SU-DHL-6 (cell line): ENCODE measurements around the gene CCNY.

Source experiments
- H2AFZ ChIP-seq: fragments of 200-600 bp; sonication (generic); 2 replicates; pipeline ENCODE4 v1.6.1; 2014; ENCODE audit warnings: low read depth, mild to moderate bottlenecking, moderate library complexity, mixed read lengths, antibody characterized with exemption, low read length; ENCODE audit not compliant: severe bottlenecking
- H3F3A ChIP-seq: fragments of 200-600 bp; shearing (Covaris generic); 2 replicates; pipeline ENCODE4 v1.6.0; 2016; ENCODE audit warnings: antibody characterized with exemption, mild to moderate bottlenecking; ENCODE audit not compliant: insufficient read depth
- H3K27ac ChIP-seq: fragments of 200-600 bp; sonication (generic); 2 replicates; pipeline ENCODE4 v1.5.1; 2016; ENCODE audit warnings: low read depth, mild to moderate bottlenecking, low read length, moderate library complexity, mixed read lengths
- H3K27me3 ChIP-seq: fragments of 200-600 bp; sonication (generic), shearing (Covaris generic); 2 replicates; pipeline ENCODE4 v1.6.0; 2014; ENCODE audit warnings: mild to moderate bottlenecking, low read length
- H3K36me3 ChIP-seq: fragments of 200-600 bp; sonication (generic); 2 replicates; pipeline ENCODE4 v1.6.1; 2014; ENCODE audit warnings: mild to moderate bottlenecking, low read length, mixed read lengths
- H3K4me2 ChIP-seq: fragments of 300-600, 200-600 bp; shearing (Covaris generic), sonication (generic); 2 replicates; pipeline ENCODE4 v1.6.0; 2014; ENCODE audit warnings: low read length, low read depth, mild to moderate bottlenecking; ENCODE audit not compliant: poor library complexity, severe bottlenecking
- H3K4me3 ChIP-seq: fragments of 200-600 bp; sonication (generic); 2 replicates; pipeline ENCODE4 v1.5.1; 2014; ENCODE audit warnings: antibody characterized with exemption, low read length, mild to moderate bottlenecking, mixed read lengths; ENCODE audit not compliant: insufficient read depth, poor library complexity, severe bottlenecking
- H3K79me2 ChIP-seq: fragments of 200-600 bp; sonication (generic); 2 replicates; pipeline ENCODE4 v1.6.1; 2014; ENCODE audit warnings: mild to moderate bottlenecking, low read length, moderate library complexity; ENCODE audit not compliant: insufficient read depth
- H3K9ac ChIP-seq: fragments of 200-600 bp; sonication (generic); 2 replicates; pipeline ENCODE4 v1.7.0; 2014; ENCODE audit warnings: mild to moderate bottlenecking, low read length
- H3K9me2 ChIP-seq: fragments of 200-600 bp; sonication (generic); replicated peaks from 2 replicates; pipeline ENCODE4 v1.6.1; 2014; ENCODE audit warnings: low read length; ENCODE audit not compliant: insufficient read depth
- H3K9me3 ChIP-seq: fragments of 200-600 bp; sonication (generic); 2 replicates; pipeline ENCODE4 v1.6.1; 2014; ENCODE audit warnings: low read length, mixed read lengths; ENCODE audit not compliant: insufficient read depth
- H4K20me1 ChIP-seq: fragments of 200-600 bp; sonication (generic); 2 replicates; pipeline ENCODE4 v1.6.1; 2014; ENCODE audit warnings: low read depth, mild to moderate bottlenecking, antibody characterized with exemption, low read length, moderate library complexity, mixed read lengths
- EZH2phosphoT487 ChIP-seq: fragments of 200-600 bp; sonication (generic), shearing (Covaris generic); conservative IDR thresholded peaks from 2 replicates; pipeline ENCODE4 v1.6.1; 2018; ENCODE audit warnings: mild to moderate bottlenecking, antibody characterized with exemption, low read length, moderate library complexity, mixed read lengths
- TF ChIP-seq, protein P1 (sequence below): fragments of 200-600 bp; sonication (generic); IDR thresholded peaks from one replicate; pipeline ENCODE4 v1.5.1; 2017; ENCODE audit warnings: antibody characterized with exemption, mild to moderate bottlenecking, low read length, moderate library complexity; ENCODE audit not compliant: insufficient read depth, poor library complexity, severe bottlenecking

The CCNY gene

GRCh38 chr10:35467186-35467585 lies 130.9 kb downstream of the CCNY start:
- Histone ChIP-seq H3K9me2 (no peaks in the 10 kb centered on the region), H4K20me1 (peaks cover 20% of the 10 kb centered on the region), H3K4me2 (no peak overlapping the region), H3K9ac (no peak overlapping the region), H2AFZ (no peak overlapping the region), H3F3A (no peaks in the 10 kb centered on the region), H3K36me3 (no peaks in the 10 kb centered on the region), H3K27ac (no peak overlapping the region), H3K4me3 (no peak overlapping the region), H3K79me2 (no peaks in the 10 kb centered on the region; the same call in 1 of the 2 replicates), H3K27me3 (no peaks in the 10 kb centered on the region), H3K9me3 (no peaks in the 10 kb centered on the region)
- TF ChIP-seq EZH2phosphoT487: no peak
- TF ChIP-seq, protein P1, sequence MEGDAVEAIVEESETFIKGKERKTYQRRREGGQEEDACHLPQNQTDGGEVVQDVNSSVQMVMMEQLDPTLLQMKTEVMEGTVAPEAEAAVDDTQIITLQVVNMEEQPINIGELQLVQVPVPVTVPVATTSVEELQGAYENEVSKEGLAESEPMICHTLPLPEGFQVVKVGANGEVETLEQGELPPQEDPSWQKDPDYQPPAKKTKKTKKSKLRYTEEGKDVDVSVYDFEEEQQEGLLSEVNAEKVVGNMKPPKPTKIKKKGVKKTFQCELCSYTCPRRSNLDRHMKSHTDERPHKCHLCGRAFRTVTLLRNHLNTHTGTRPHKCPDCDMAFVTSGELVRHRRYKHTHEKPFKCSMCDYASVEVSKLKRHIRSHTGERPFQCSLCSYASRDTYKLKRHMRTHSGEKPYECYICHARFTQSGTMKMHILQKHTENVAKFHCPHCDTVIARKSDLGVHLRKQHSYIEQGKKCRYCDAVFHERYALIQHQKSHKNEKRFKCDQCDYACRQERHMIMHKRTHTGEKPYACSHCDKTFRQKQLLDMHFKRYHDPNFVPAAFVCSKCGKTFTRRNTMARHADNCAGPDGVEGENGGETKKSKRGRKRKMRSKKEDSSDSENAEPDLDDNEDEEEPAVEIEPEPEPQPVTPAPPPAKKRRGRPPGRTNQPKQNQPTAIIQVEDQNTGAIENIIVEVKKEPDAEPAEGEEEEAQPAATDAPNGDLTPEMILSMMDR: no peak

DNA sequence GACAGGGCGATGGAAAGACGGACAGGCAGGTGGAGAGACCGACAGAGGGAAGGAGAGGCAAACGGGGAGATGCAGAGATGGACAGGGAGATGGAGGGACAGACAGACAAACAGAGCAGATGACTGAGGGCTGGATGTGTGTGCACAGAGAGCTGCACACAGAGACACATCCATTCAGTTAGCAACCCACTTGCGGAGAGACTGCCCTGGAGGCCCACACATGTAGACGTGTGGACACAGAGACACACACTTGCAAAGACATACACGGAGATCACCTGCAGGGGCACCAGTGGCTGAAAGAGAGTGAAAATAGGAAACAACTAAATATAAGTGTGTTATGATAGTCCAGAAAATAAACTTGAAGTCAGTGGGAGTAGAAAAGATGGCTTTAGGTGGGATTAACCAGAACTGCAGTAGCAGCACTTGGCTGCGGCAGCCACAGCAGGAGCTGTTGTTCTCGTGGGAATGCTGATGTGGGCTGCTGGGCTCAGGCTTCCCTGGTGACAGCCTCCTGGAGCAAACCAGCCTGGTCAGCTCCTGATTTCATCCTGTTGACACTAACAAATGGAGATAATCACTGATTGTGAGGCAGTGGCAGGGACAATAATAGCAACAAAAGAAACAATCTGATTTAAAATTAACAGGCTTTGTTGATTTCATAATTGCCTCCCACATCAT lies 134.1 kb downstream of the CCNY start:
- Histone ChIP-seq H4K20me1 (peaks cover 7% of the 10 kb centered on the region), H3K4me3 (no peak overlapping the region), H3K36me3 (no peaks in the 10 kb centered on the region), H2AFZ (no peak overlapping the region), H3K27me3 (no peaks in the 10 kb centered on the region), H3K4me2 (no peak overlapping the region), H3K9me2 (no peaks in the 10 kb centered on the region), H3K79me2 (no peaks in the 10 kb centered on the region; the same call in 1 of the 2 replicates), H3K9ac (no peak overlapping the region), H3K9me3 (no peaks in the 10 kb centered on the region), H3F3A (no peaks in the 10 kb centered on the region), H3K27ac (no peak overlapping the region)
- TF ChIP-seq, protein P1: no peak
- TF ChIP-seq EZH2phosphoT487: no peak

DNA sequence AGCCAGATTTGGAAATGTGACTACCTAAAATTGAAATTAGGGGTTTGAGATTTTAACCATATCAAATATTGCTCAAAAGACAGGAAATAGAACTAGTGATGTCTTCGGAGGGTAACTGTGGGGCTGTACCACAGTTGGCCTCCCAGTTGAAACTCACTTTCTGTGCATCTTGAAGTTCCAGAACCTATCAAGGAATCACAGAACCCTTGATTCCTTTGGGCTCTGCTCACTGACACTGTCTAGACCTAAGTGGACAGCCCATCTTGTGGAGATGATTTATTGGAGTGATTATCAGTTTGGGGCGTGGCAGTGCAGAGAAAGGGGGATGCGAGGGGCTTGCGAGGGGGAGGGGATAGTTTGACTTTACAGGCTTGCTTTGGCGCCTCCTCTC lies 134.6 kb downstream of the CCNY start:
- no peaks in the 10 kb centered on the region for H3K36me3 ChIP-seq
- H3K9me2 ChIP-seq: no peaks in the 10 kb centered on the region
- no peak overlapping the region for H2AFZ ChIP-seq
- H4K20me1 ChIP-seq: peaks cover 7% of the 10 kb centered on the region
- no peaks in the 10 kb centered on the region; the same call in 1 of the 2 replicates for H3K79me2 ChIP-seq
- H3F3A ChIP-seq: no peaks in the 10 kb centered on the region
- no peaks in the 10 kb centered on the region for H3K27me3 ChIP-seq
- no peak overlapping the region for H3K27ac ChIP-seq
- H3K9me3 ChIP-seq: no peaks in the 10 kb centered on the region
- TF ChIP-seq, protein P1: no peak
- no peak for TF ChIP-seq EZH2phosphoT487
- H3K4me2 ChIP-seq: no peak overlapping the region
- no peak overlapping the region for H3K9ac ChIP-seq
- no peak overlapping the region for H3K4me3 ChIP-seq
